ENCODE data around the gene SCN9A. TPM values are rescaled to one million over a fixed set of nuclear protein-coding genes. Genes with fewer than 3 reads are reported as not detected.

The SCN9A gene
- total RNA-seq, 1 experiment from 2014 or later = 0.07 TPM

DNA sequence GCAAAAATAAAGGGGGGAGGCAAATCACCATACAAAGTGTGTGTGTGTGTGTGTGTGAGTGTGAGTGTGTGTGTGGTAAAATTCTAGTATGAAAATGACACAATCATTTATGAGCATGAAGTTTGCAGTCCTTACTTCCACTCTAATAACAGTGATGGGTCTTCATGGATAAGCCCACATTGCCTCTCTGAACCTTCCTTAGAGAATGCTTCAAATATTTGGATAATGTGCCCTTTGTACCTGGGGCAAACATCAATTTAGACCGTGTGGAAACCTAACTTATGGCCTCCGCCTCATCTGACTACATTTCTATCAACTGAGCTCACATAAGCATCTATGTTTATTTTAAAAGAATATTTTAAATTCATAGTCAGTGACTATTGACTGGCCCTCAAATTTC lies 3.7 kb downstream of the SCN9A start:
- H3K9ac ChIP-seq (ENCODE audit: low read length) = no peak overlapping the region
- no peaks in the 10 kb centered on the region for H3K9me3 ChIP-seq (ENCODE audit: control insufficient read depth in 1 of 2, insufficient read depth in 1 of 2, low read depth in 1 of 2, low read length in 2 of 2)
- no peak overlapping the region for H3K4me2 ChIP-seq (ENCODE audit: low read length)
- no peak overlapping the region for H3K27ac ChIP-seq (ENCODE audit: low read depth, low read length)
- ATAC-seq = no peak
- RAD21 ChIA-PET (ENCODE audit: low non-redundant PET in 1 of 2, low total read pairs in 2 of 2, uncharacterized antibody in 2 of 2, unreplicated experiment in 2 of 2) = no interaction called here
- no peaks in the 10 kb centered on the region for H3K79me2 ChIP-seq (ENCODE audit: insufficient read depth, low read length)
- H3K4me3 ChIP-seq (replicated peaks in 1 of 2; ENCODE audit: low read depth in 1 of 2, low read length in 2 of 2) = no peak overlapping the region
- H3K27me3 ChIP-seq (ENCODE audit: insufficient read depth, low read length) = peaks cover 24% of the 10 kb centered on the region
- peaks cover 0 to 12% of the 10 kb centered on the region in 2 experiments; a peak in 2 of 4 replicates for H3K4me1 ChIP-seq (ENCODE audit: control insufficient read depth in 1 of 2, insufficient read depth in 2 of 2, low read length in 2 of 2)
- no peaks in the 10 kb centered on the region for H3K36me3 ChIP-seq (ENCODE audit: control insufficient read depth in 1 of 2, insufficient read depth in 2 of 2, low read length in 2 of 2)
- CTCF ChIA-PET = no interaction called here
- TF ChIP-seq SIN3A (IDR thresholded peaks at IDR 0.05; ENCODE audit: low read depth) = no peak
- no peak for TF ChIP-seq ZFX (IDR thresholded peaks at IDR 0.05)
- TF ChIP-seq, protein P1, sequence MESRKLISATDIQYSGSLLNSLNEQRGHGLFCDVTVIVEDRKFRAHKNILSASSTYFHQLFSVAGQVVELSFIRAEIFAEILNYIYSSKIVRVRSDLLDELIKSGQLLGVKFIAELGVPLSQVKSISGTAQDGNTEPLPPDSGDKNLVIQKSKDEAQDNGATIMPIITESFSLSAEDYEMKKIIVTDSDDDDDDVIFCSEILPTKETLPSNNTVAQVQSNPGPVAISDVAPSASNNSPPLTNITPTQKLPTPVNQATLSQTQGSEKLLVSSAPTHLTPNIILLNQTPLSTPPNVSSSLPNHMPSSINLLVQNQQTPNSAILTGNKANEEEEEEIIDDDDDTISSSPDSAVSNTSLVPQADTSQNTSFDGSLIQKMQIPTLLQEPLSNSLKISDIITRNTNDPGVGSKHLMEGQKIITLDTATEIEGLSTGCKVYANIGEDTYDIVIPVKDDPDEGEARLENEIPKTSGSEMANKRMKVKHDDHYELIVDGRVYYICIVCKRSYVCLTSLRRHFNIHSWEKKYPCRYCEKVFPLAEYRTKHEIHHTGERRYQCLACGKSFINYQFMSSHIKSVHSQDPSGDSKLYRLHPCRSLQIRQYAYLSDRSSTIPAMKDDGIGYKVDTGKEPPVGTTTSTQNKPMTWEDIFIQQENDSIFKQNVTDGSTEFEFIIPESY (IDR thresholded peaks at IDR 0.05; ENCODE audit: extremely low read depth, insufficient replicate concordance, low read length) = no peak
- TF ChIP-seq, protein P2, sequence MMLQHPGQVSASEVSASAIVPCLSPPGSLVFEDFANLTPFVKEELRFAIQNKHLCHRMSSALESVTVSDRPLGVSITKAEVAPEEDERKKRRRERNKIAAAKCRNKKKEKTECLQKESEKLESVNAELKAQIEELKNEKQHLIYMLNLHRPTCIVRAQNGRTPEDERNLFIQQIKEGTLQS (IDR thresholded peaks at IDR 0.05) = no peak
- TF ChIP-seq CEBPB (IDR thresholded peaks at IDR 0.05; ENCODE audit: low read depth) = no peak
- TF ChIP-seq JUND (IDR thresholded peaks at IDR 0.05) = no peak
- no peak for TF ChIP-seq FOSL1 (IDR thresholded peaks at IDR 0.05; ENCODE audit: low read depth)
- TF ChIP-seq POLR2AphosphoS5 (IDR thresholded peaks at IDR 0.05; ENCODE audit: low read depth, low read length) = no peak
- no peak for TF ChIP-seq EGR1 (IDR thresholded peaks at IDR 0.05; ENCODE audit: low read depth)
- TF ChIP-seq RAD21 (IDR thresholded peaks at IDR 0.05; ENCODE audit: low read depth) = no peak
- TF ChIP-seq ZNF274 (IDR thresholded peaks at IDR 0.05; ENCODE audit: low read depth, low read length) = no peak
- TF ChIP-seq EZH2phosphoT487 (IDR thresholded peaks at IDR 0.05; ENCODE audit: borderline replicate concordance) = no peak
- no peak for TF ChIP-seq CBX3 (IDR thresholded peaks at IDR 0.05; ENCODE audit: low read depth)
- TF ChIP-seq SRF (IDR thresholded peaks at IDR 0.05; ENCODE audit: low read depth) = no peak
- no peak for TF ChIP-seq TCF7L2 (IDR thresholded peaks at IDR 0.05; ENCODE audit: borderline replicate concordance, extremely low read depth, insufficient read depth, insufficient read length)
- no peak for TF ChIP-seq YY1 (IDR thresholded peaks at IDR 0.05; ENCODE audit: extremely low read depth, insufficient replicate concordance, low read depth, low read length)
- no peak for TF ChIP-seq SP1 (IDR thresholded peaks at IDR 0.05; ENCODE audit: low read depth)
- TF ChIP-seq CTCF (IDR thresholded peaks at IDR 0.05 in 2 of 3, conservative IDR thresholded peaks at IDR 0.05 in 1 of 3; ENCODE audit: borderline replicate concordance in 1 of 3, insufficient read depth in 1 of 3, low read depth in 2 of 3, low read length in 2 of 3) = no peak
- no peak for TF ChIP-seq REST (IDR thresholded peaks at IDR 0.05; ENCODE audit: low read depth)
- POLR2A ChIA-PET = no interaction called here
- BruUV-seq (replicated peaks) = no TSS peak
- intact Hi-C loops (cut with micrococcal nuclease) = no loop called here
- DNase-seq (ENCODE audit: low read depth, low spot score) = no peak
- no peaks in the 10 kb centered on the region for H3K9me2 ChIP-seq (ENCODE audit: insufficient read depth)
- H4K20me1 ChIP-seq (ENCODE audit: insufficient read depth) = no peaks in the 10 kb centered on the region
- H2AFZ ChIP-seq (ENCODE audit: low read depth, low read length, poor library complexity, severe bottlenecking) = no peak overlapping the region
